SK-N-SH (cell line): ENCODE data around the gene IL4. TPM values are rescaled to one million over a fixed set of nuclear protein-coding genes. Genes with fewer than 3 reads are reported as not detected.

Experiments
- CTCF ChIA-PET: fragments of 300-600, 350-600 bp; formaldehyde crosslinking; extraction: SDS; loops from one replicate; lab custom pipeline; 2021; lab: Yijun Ruan, JAX
- POLR2A ChIA-PET: fragments of 350-600 bp; sonication (Branson Sonifier 250); formaldehyde crosslinking; extraction: SDS; loops from one replicate; lab custom pipeline; 2020; ENCODE audit warnings: antibody characterized with exemption, inconsistent platforms; lab: Yijun Ruan, JAX
- DNase-seq: peaks from one replicate; pipeline ENCODE4 v3.0.0; 2012
- H2AFZ ChIP-seq: fragments of 200-600 bp; sonication (generic); 2 replicates; pipeline ENCODE4 v1.8.1; 2016; ENCODE audit warnings: antibody characterized with exemption, mild to moderate bottlenecking, low read depth
- H3F3A ChIP-seq: fragments of 200-600 bp; sonication (generic); replicated peaks from 2 replicates; pipeline ENCODE3; 2016; ENCODE audit warnings: antibody characterized with exemption, mild to moderate bottlenecking; ENCODE audit not compliant: insufficient read depth
- H3K27ac ChIP-seq, 2 experiments: fragments of 200-500 bp in 1 of 2; fragments of 200-600 bp in 1 of 2; sonication (Bioruptor generic) in 1 of 2; sonication (generic), shearing (Covaris generic) in 1 of 2; 2 replicates each; pipeline versions ENCODE4 v1.5.1 to v1.6.1; 2014 to 2016; ENCODE audit warnings: low read depth in 2 of 2, inconsistent platforms in 1 of 2, low read length in 1 of 2, mild to moderate bottlenecking in 1 of 2, mixed read lengths in 1 of 2
- H3K27me3 ChIP-seq: fragments of 200-600 bp; sonication (generic), shearing (Covaris generic); 2 replicates; pipeline ENCODE4 v1.6.1; 2016; ENCODE audit warnings: mixed run types; ENCODE audit not compliant: insufficient read depth
- H3K36me3 ChIP-seq, 2 experiments: fragments of 200-500 bp in 1 of 2; fragments of 200-600 bp in 1 of 2; sonication (Bioruptor generic) in 1 of 2; sonication (generic) in 1 of 2; replicated peaks in 1 of 2; 2 replicates each; pipeline versions ENCODE3 to v1.5.1; 2014 to 2016; ENCODE audit warnings: low read length in 1 of 2, mild to moderate bottlenecking in 1 of 2; ENCODE audit not compliant: insufficient read depth in 2 of 2, control insufficient read depth in 1 of 2
- H3K4me1 ChIP-seq, 2 experiments: fragments of 200-500 bp in 1 of 2; fragments of 200-600 bp in 1 of 2; sonication (Bioruptor generic) in 1 of 2; sonication (generic), shearing (Covaris generic) in 1 of 2; 2 replicates each; pipeline versions ENCODE4 v1.5.1 to v1.6.1; 2014 to 2016; ENCODE audit warnings: low read depth in 1 of 2, low read length in 1 of 2, mixed run types in 1 of 2; ENCODE audit not compliant: insufficient read depth in 2 of 2, control insufficient read depth in 1 of 2
- H3K4me2 ChIP-seq: fragments of 200-600 bp; sonication (generic), shearing (Covaris generic); 2 replicates; pipeline ENCODE4 v1.6.1; 2017; ENCODE audit warnings: mixed run types
- H3K4me3 ChIP-seq, 2 experiments: fragments of 200-500 bp in 1 of 2; fragments of 200-600 bp in 1 of 2; sonication (Bioruptor generic) in 1 of 2; sonication (generic), shearing (Covaris generic) in 1 of 2; 2 replicates each; pipeline versions ENCODE4 v1.5.1 to v1.8.1; 2014 to 2016; ENCODE audit warnings: low read depth in 2 of 2, inconsistent platforms in 1 of 2, low read length in 1 of 2, mild to moderate bottlenecking in 1 of 2, mixed read lengths in 1 of 2, moderate library complexity in 1 of 2
- H3K79me2 ChIP-seq: fragments of 200-600 bp; sonication (generic); 2 replicates; pipeline ENCODE4 v1.8.1; 2017; ENCODE audit warnings: mild to moderate bottlenecking; ENCODE audit not compliant: insufficient read depth
- H3K9ac ChIP-seq: fragments of 200-600 bp; sonication (generic); 2 replicates; pipeline ENCODE4 v1.6.1; 2017; ENCODE audit warnings: mixed run types
- H3K9me2 ChIP-seq: fragments of 200-600 bp; sonication (generic); 2 replicates; pipeline ENCODE4 v1.6.1; 2017; ENCODE audit warnings: mixed run types
- H3K9me3 ChIP-seq: fragments of 200-600 bp; sonication (generic); 2 replicates; pipeline ENCODE4 v1.6.1; 2017; ENCODE audit warnings: mixed run types, mild to moderate bottlenecking, moderate library complexity
- H4K20me1 ChIP-seq: fragments of 200-600 bp; sonication (generic); 2 replicates; pipeline ENCODE4 v1.6.1; 2017; ENCODE audit warnings: mild to moderate bottlenecking, mixed run types; ENCODE audit not compliant: insufficient read depth
- CHD2 ChIP-seq: fragments of 150-350 bp; IDR thresholded peaks from 2 replicates; pipeline ENCODE4 v1.6.1; 2018; ENCODE audit warnings: low read length; ENCODE audit not compliant: partially characterized antibody
- CTCF ChIP-seq: fragments of 200-600 bp; sonication (generic); IDR thresholded peaks from 2 replicates; pipeline ENCODE4 v1.6.1; 2017; ENCODE audit warnings: antibody characterized with exemption, mild to moderate bottlenecking, moderate library complexity
- EP300 ChIP-seq, 2 experiments: IDR thresholded peaks; 2 replicates each; pipeline versions ENCODE4 v1.4.0 to v1.6.1; 2012; ENCODE audit warnings: borderline replicate concordance in 1 of 2, low read depth in 1 of 2, low read length in 1 of 2
- FOSL2 ChIP-seq: IDR thresholded peaks from 2 replicates; pipeline ENCODE4 v1.4.0; 2012; ENCODE audit warnings: low read depth, mild to moderate bottlenecking, moderate library complexity, borderline replicate concordance
- FOXJ3 ChIP-seq: sonication (generic); formaldehyde crosslinking; IDR thresholded peaks from 2 replicates; pipeline ENCODE4 v1.5.1; 2020; ENCODE audit warnings: mild to moderate bottlenecking, missing genetic modification reagents
- FOXM1 ChIP-seq: IDR thresholded peaks from 2 replicates; pipeline ENCODE4 v1.4.0; 2012; ENCODE audit warnings: low read depth, mild to moderate bottlenecking
- MXI1 ChIP-seq: IDR thresholded peaks from 2 replicates; pipeline ENCODE4 v1.6.1; 2012; ENCODE audit warnings: mild to moderate bottlenecking, low read depth, low read length, improper control_type of control experiment
- NFIC ChIP-seq: IDR thresholded peaks from 2 replicates; pipeline ENCODE4 v1.4.0; 2012; ENCODE audit warnings: borderline replicate concordance
- POLR2AphosphoS5 ChIP-seq: IDR thresholded peaks from 2 replicates; pipeline ENCODE4 v1.6.1; 2012; ENCODE audit warnings: low read depth, low read length
- RCOR1 ChIP-seq: fragments of 150-350 bp; IDR thresholded peaks from 2 replicates; pipeline ENCODE4 v1.6.1; 2017; ENCODE audit warnings: antibody characterized with exemption, low read length
- RFX5 ChIP-seq: IDR thresholded peaks from 2 replicates; pipeline ENCODE4 v1.6.1; 2012; ENCODE audit warnings: mild to moderate bottlenecking, improper control_type of control experiment, low read length
- SIN3A ChIP-seq: IDR thresholded peaks from 2 replicates; pipeline ENCODE4 v1.6.1; 2012; ENCODE audit warnings: low read depth, mild to moderate bottlenecking, low read length, moderate library complexity, borderline replicate concordance
- SMC3 ChIP-seq: IDR thresholded peaks from 2 replicates; pipeline ENCODE4 v1.6.1; 2012; ENCODE audit warnings: low read depth, low read length, improper control_type of control experiment
- TAF1 ChIP-seq: IDR thresholded peaks from 2 replicates; pipeline ENCODE4 v1.6.1; 2012; ENCODE audit warnings: low read depth, mild to moderate bottlenecking, low read length, moderate library complexity, borderline replicate concordance
- TCF12 ChIP-seq: IDR thresholded peaks from 2 replicates; pipeline ENCODE4 v1.4.0; 2012
- TEAD4 ChIP-seq: IDR thresholded peaks from 2 replicates; pipeline ENCODE4 v1.4.0; 2012; ENCODE audit warnings: mild to moderate bottlenecking, borderline replicate concordance; ENCODE audit not compliant: insufficient read depth
- ZBTB33 ChIP-seq: IDR thresholded peaks from 2 replicates; pipeline ENCODE4 v1.4.0; 2012; ENCODE audit warnings: low read depth, borderline replicate concordance
- WGBS: methylation state at CpG from one replicate; pipeline ENCODE4 v1.1.6; 2017; ENCODE audit warnings: low lambda C conversion rate; 5-methylcytosine and 5-hydroxymethylcytosine counted together
- polyA plus RNA-seq, 3 experiments: library from polyadenylated mRNA; depleted of rRNA; stranded (reverse); fragments of >200 nt; gene quantifications; 2 replicates each; pipeline ENCODE4 v1.2.3, GENCODE V29; 2012

Gene IL4
- polyA plus RNA-seq, 1 of the 3 experiments (the other 2 are of a cell fraction): not detected

GRCh38 chr5:132641841-132642240 lies 31.9 kb upstream of the IL4 start:
- Histone ChIP-seq H3K9me3 (no peaks in the 10 kb centered on the region), H3K4me1 (no peaks in the 10 kb centered on the region), H3K4me2 (no peak overlapping the region), H3K9ac (no peak overlapping the region), H3K4me3 (no peak overlapping the region), H2AFZ (no peak overlapping the region), H3K79me2 (no peaks in the 10 kb centered on the region), H4K20me1 (no peaks in the 10 kb centered on the region), H3K27me3 (no peaks in the 10 kb centered on the region), H3K27ac (no peak overlapping the region), H3F3A (no peaks in the 10 kb centered on the region), H3K9me2 (no peaks in the 10 kb centered on the region), H3K36me3 (peaks cover 52 to 68% of the 10 kb centered on the region in 2 experiments)
- no peak for DNase-seq
- no peak for TF ChIP-seq EP300 (IDR thresholded peaks at IDR 0.05; ENCODE audit: borderline replicate concordance in 1 of 2, low read depth in 1 of 2, low read length in 1 of 2)
- TF ChIP-seq TAF1: no peak
- WGBS: 100% methylated on average over 3 of the region's 3 CpGs
- ChIA-PET POLR2A (no interaction called here), CTCF (interaction anchor here (1.0 to 1.5 kb wide), 2 partner anchors 9 to 23 kb away, joined by 3 to 6 read pairs; no protein-coding TSS in a partner anchor)

DNA sequence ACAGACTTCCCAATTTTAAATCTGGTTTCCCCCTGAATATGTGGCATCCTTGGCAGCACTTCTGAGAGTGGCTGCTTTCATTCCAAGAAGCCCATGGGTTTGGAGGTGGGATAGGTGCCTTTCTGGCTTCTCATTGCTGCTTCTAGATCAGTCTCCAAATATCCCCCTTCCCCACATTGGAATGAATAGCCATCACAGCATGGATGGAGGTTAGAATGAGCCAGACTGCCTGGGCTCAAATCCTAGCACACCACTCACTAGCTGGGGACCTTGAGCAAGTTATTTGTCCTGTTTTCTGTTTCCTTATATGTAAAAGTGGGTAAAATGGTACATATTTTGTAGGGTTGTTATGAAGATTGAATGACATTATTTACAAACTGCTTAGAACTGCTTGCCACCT lies 29.6 kb upstream of the IL4 start:
- no peak overlapping the region for H3K4me3 ChIP-seq
- H3K9me3 ChIP-seq: no peaks in the 10 kb centered on the region
- no peaks in the 10 kb centered on the region for H3K27me3 ChIP-seq
- H3K79me2 ChIP-seq: no peaks in the 10 kb centered on the region
- no peak for TF ChIP-seq POLR2AphosphoS5
- no peak for TF ChIP-seq FOXM1
- no peak for TF ChIP-seq EP300 (IDR thresholded peaks at IDR 0.05; ENCODE audit: borderline replicate concordance in 1 of 2, low read depth in 1 of 2, low read length in 1 of 2)
- TF ChIP-seq FOXJ3 (CRISPR knock-in tag): no peak
- no peak for TF ChIP-seq TEAD4
- TF ChIP-seq TAF1: no peak
- no peak for TF ChIP-seq ZBTB33
- TF ChIP-seq SIN3A: no peak
- no peak for TF ChIP-seq SMC3
- no peak for TF ChIP-seq FOSL2
- TF ChIP-seq TCF12: no peak
- TF ChIP-seq RFX5: no peak
- TF ChIP-seq CHD2: no peak
- TF ChIP-seq MXI1: no peak
- TF ChIP-seq NFIC: no peak
- no peak for TF ChIP-seq RCOR1
- TF ChIP-seq CTCF: no peak
- no peaks in the 10 kb centered on the region for H3F3A ChIP-seq
- H2AFZ ChIP-seq: no peak overlapping the region
- peaks cover 33 to 49% of the 10 kb centered on the region in 2 experiments for H3K36me3 ChIP-seq
- no peaks in the 10 kb centered on the region for H3K9me2 ChIP-seq
- no peak overlapping the region for H3K27ac ChIP-seq
- no peak overlapping the region for H3K4me2 ChIP-seq
- CTCF ChIA-PET: interaction anchor here (0.7 to 1.5 kb wide), 3 partner anchors 52 to 138 kb away, joined by 3 to 5 read pairs (median 4); no protein-coding TSS in a partner anchor
- DNase-seq: no peak
- no peak overlapping the region for H3K9ac ChIP-seq
- POLR2A ChIA-PET: no interaction called here
- no peaks in the 10 kb centered on the region for H3K4me1 ChIP-seq
- no peaks in the 10 kb centered on the region for H4K20me1 ChIP-seq
